NT2/D1 (cell line): ENCODE data around the gene TBC1D24.
"Not testable (repeated sequence)": the region's sequence is repeated elsewhere in the genome, so short reads cannot be mapped to it uniquely, and the experiment has no call there.

Experiments
- SUZ12 ChIP-seq: IDR thresholded peaks from 2 replicates; pipeline ENCODE4 v1.6.1; 2011; ENCODE audit not compliant: insufficient read length, insufficient read depth; ENCODE audit errors: extremely low read depth
- YY1 ChIP-seq: IDR thresholded peaks from 2 replicates; pipeline ENCODE4 v1.6.1; 2011; ENCODE audit not compliant: insufficient read length, insufficient read depth
- ZNF274 ChIP-seq: IDR thresholded peaks from 2 replicates; pipeline ENCODE4 v1.6.1; 2011; ENCODE audit warnings: mild to moderate bottlenecking, low read depth, low read length

GRCh38 chr16:2551420-2551889, 76.5 kb downstream of the TBC1D24 start:
- not testable (repeated sequence) for TF ChIP-seq YY1, ZNF274, SUZ12
